Measurements from ENCODE around the gene SLC25A34. TPM values are rescaled to one million over a fixed set of nuclear protein-coding genes. Genes with fewer than 3 reads are reported as not detected.

The SLC25A34 gene
- total and polyA plus RNA-seq, 8 donors = 1.4 to 6.2 (median 4.2) TPM

DNA sequence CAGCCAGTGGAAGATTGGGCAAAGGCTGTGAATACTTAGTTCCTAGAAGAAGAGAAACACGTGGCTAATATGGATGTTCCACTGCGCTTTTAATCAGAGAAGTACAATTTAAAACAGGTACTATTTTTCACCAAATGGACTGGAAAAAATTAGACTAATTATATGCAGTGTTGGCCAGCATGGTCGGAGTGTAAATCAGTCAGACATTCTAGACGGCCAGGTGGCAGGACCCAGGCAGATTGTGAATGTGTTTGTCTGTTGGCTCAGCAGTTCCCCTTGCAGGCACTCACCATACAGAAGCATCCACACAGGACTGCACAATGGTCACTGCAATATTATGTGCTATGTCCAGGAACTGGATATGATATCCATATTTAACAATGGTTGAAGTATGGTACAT, 23.9 kb upstream of the SLC25A34 start:
- peaks cover 0 to 14% of the 10 kb centered on the region in 2 donors for H3K36me3 ChIP-seq
- TF ChIP-seq, protein P1, sequence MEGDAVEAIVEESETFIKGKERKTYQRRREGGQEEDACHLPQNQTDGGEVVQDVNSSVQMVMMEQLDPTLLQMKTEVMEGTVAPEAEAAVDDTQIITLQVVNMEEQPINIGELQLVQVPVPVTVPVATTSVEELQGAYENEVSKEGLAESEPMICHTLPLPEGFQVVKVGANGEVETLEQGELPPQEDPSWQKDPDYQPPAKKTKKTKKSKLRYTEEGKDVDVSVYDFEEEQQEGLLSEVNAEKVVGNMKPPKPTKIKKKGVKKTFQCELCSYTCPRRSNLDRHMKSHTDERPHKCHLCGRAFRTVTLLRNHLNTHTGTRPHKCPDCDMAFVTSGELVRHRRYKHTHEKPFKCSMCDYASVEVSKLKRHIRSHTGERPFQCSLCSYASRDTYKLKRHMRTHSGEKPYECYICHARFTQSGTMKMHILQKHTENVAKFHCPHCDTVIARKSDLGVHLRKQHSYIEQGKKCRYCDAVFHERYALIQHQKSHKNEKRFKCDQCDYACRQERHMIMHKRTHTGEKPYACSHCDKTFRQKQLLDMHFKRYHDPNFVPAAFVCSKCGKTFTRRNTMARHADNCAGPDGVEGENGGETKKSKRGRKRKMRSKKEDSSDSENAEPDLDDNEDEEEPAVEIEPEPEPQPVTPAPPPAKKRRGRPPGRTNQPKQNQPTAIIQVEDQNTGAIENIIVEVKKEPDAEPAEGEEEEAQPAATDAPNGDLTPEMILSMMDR (IDR thresholded peaks at IDR 0.05) = no peak
- intact Hi-C loops (cut with DNase I) = no loop called here
- H3K27ac ChIP-seq = no peak overlapping the region
- no peaks in the 10 kb centered on the region for H3K9me3 ChIP-seq
- ATAC-seq (no peak), DNase-seq (no peak)
- H3K4me1 ChIP-seq = peaks cover 3 to 14% of the 10 kb centered on the region in 2 donors
- no peaks in the 10 kb centered on the region for H3K27me3 ChIP-seq
- H3K4me3 ChIP-seq = no peak overlapping the region

- no peak overlapping the region for H3K4me3 ChIP-seq
- peaks cover 3 to 8% of the 10 kb centered on the region in 2 donors for H3K4me1 ChIP-seq
- no peaks in the 10 kb centered on the region for H3K9me3 ChIP-seq
- DNase-seq (peak in 2 of 4 donors; percentile 90 to 93), ATAC-seq (peak; percentile 53)
- peak overlapping the region in 1 of 2 donors; percentile 30 for H3K27ac ChIP-seq
- intact Hi-C loops (cut with DNase I) = no loop called here
- H3K36me3 ChIP-seq = peaks cover 0 to 38% of the 10 kb centered on the region in 2 donors
- no peaks in the 10 kb centered on the region for H3K27me3 ChIP-seq
- TF ChIP-seq, protein P1 (IDR thresholded peaks at IDR 0.05) = no peak
These were observed 21.5 kb upstream of the SLC25A34 start for GRCh38 chr1:15714406-15715136.

DNA sequence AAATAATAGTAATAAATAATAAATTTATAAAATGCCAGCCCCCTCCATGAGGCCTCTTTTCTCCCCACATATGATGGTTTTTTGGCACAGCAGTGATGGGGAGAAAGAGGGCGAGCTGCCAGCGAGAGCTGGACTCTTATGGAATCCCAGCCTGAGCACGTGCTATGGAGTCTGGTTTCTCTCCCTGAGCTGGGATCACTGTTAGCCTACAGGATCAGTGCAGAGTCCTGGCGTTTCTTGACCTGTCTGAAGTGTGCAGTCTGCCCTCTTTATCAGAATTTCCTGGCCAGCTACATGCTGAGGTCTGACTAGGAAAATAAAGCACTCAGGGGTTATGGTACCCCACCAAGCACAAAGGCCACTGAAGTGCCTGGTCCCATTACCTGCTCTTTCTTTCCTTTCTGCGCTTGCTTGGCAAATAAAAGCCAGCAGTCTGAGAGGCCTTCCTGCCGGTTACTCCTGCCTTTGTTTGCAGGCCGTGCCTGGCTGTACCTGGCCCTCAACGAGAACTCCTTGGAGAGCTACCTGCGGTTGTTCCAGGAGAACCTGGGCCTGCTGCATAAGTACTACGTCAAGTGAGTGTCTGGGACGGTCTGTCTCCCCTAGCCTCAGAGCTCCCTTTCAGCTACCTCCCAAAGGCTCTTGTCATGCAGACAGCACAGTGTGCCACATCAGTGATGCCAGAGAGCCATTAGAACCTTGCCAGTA, 18.5 kb upstream of the SLC25A34 start:
- Histone ChIP-seq H3K36me3 (peaks cover 0 to 68% of the 10 kb centered on the region in 2 donors), H3K27ac (peak overlapping the region; percentile 30 to 42), H3K27me3 (no peaks in the 10 kb centered on the region), H3K4me1 (peaks cover 3 to 8% of the 10 kb centered on the region in 2 donors), H3K4me3 (no peak overlapping the region), H3K9me3 (no peaks in the 10 kb centered on the region)
- intact Hi-C loops (cut with DNase I) = no loop called here
- TF ChIP-seq, protein P1 (IDR thresholded peaks at IDR 0.05) = no peak
- peak in 1 of 4 donors; percentile 44 for DNase-seq
- ATAC-seq = peak; percentile 78

- Histone ChIP-seq H3K4me1 (peaks cover 3 to 8% of the 10 kb centered on the region in 2 donors), H3K27me3 (no peaks in the 10 kb centered on the region), H3K36me3 (peaks cover 0 to 75% of the 10 kb centered on the region in 2 donors), H3K9me3 (no peaks in the 10 kb centered on the region), H3K4me3 (no peak overlapping the region), H3K27ac (peak overlapping the region in 1 of 2 donors; percentile 30)
- intact Hi-C loops (cut with DNase I) = no loop called here
- DNase-seq (no peak), ATAC-seq (peak; percentile 8)
- TF ChIP-seq, protein P1 (IDR thresholded peaks at IDR 0.05) = no peak
These were observed 17.9 kb upstream of the SLC25A34 start for GRCh38 chr1:15718199-15718601.
